Gastroesophageal sphincter (tissue), 4 donors: ENCODE data around the gene MOK. TPM values are rescaled to one million over a fixed set of nuclear protein-coding genes. Genes with fewer than 3 reads are reported as not detected.

Source experiments
- ATAC-seq: fragments of 150-250 bp; one replicate; pipeline ENCODE4 v1.9.1; 2016; ENCODE audit warnings: mild to moderate bottlenecking, moderate library complexity
- H3K27ac ChIP-seq, 4 donors: fragments of 200-600 bp; sonication (generic) in 3 of 4; 1 replicate in 3 of 4; 2 replicates in 1 of 4; pipeline ENCODE4 v1.5.1; 2016 to 2019
- H3K27me3 ChIP-seq: fragments of 200-600 bp; sonication (generic); one replicate; pipeline ENCODE4 v1.5.1; 2019
- H3K36me3 ChIP-seq, 2 donors: fragments of 200-600 bp; sonication (generic); one replicate each; pipeline ENCODE4 v1.5.1; 2019; ENCODE audit warnings: control low read depth in 1 of 2
- H3K4me1 ChIP-seq, 3 donors: fragments of 200-600 bp; sonication (generic); 1 replicate in 2 of 3; 2 replicates in 1 of 3; pipeline ENCODE4 v1.5.1; 2016 to 2019; ENCODE audit warnings: control low read depth in 2 of 3
- H3K4me3 ChIP-seq, 2 donors: fragments of 200-600 bp; sonication (generic); one replicate each; pipeline ENCODE4 v1.5.1; 2019; ENCODE audit warnings: mild to moderate bottlenecking in 1 of 2, moderate library complexity in 1 of 2
- H3K9me3 ChIP-seq, 3 donors: fragments of 200-600 bp; sonication (generic); one replicate each; pipeline ENCODE4 v1.5.1; 2017 to 2019; ENCODE audit warnings: control low read depth in 2 of 3
- EP300 ChIP-seq: sonication (generic); formaldehyde crosslinking; IDR thresholded peaks from one replicate; pipeline ENCODE4 v1.6.1; 2017; ENCODE audit warnings: antibody characterized with exemption, mild to moderate bottlenecking
- POLR2A ChIP-seq, 2 donors: fragments of 450-650 bp; IDR thresholded peaks; one replicate each; pipeline ENCODE4 v1.6.1; 2017; ENCODE audit warnings: antibody characterized with exemption in 2 of 2, mild to moderate bottlenecking in 2 of 2, moderate library complexity in 1 of 2
- POLR2AphosphoS5 ChIP-seq: sonication (generic); formaldehyde crosslinking; IDR thresholded peaks from one replicate; pipeline ENCODE4 v1.6.1; 2017; ENCODE audit warnings: antibody characterized with exemption
- WGBS, 2 donors: methylation state at CpG; one replicate each; pipeline ENCODE4 v1.1.5; 2018; ENCODE audit warnings: low coverage in 1 of 2; 5-methylcytosine and 5-hydroxymethylcytosine counted together
- total RNA-seq, 4 donors: library from RNA; depleted of rRNA; stranded (reverse); fragments of >200 nt; gene quantifications; one replicate each; pipeline ENCODE4 v1.1.0, GENCODE V29; 2016
- TF ChIP-seq, protein P1 (sequence below), 4 experiments: fragments of 200-600 bp in 2 of 4; fragments of 450-650 bp in 2 of 4; sonication (generic) in 1 of 4; IDR thresholded peaks; one replicate each; pipeline ENCODE4 v1.5.1; 2017 to 2019; ENCODE audit warnings: antibody characterized with exemption in 4 of 4, mild to moderate bottlenecking in 2 of 4, moderate library complexity in 2 of 4

Gene MOK
- total RNA-seq, 4 donors from 2014 or later, result 10.6 to 15.4 (median 10.7) TPM

DNA sequence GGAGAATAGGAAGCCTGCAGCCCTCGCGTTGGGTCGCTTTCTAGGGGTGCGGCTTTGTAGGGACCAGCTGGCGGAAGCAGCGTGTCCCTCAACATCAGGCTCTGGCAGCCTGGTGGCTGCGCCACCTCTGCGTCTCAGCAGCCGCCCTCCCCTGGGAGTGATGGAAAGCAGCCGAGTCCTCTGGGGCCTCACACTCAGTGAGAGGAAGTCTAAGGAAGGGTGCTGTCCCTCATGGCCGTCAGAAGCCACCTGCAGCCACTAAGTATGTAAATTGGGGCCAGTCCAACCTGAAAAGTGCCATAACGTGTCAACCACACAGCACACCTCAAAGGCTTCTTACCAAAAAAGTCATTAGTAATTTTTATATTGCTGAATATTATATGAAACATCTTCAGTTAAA is 84.9 kb downstream of the MOK start:
- no peak for ATAC-seq
- Histone ChIP-seq H3K27me3 (no peaks in the 10 kb centered on the region), H3K4me3 (no peak overlapping the region), H3K9me3 (no peaks in the 10 kb centered on the region), H3K27ac (no peak overlapping the region), H3K36me3 (peaks cover 0 to 58% of the 10 kb centered on the region in 2 donors), H3K4me1 (peaks cover 0 to 22% (median 6%) of the 10 kb centered on the region in 3 donors)
- no peak for TF ChIP-seq EP300
- TF ChIP-seq, protein P1, sequence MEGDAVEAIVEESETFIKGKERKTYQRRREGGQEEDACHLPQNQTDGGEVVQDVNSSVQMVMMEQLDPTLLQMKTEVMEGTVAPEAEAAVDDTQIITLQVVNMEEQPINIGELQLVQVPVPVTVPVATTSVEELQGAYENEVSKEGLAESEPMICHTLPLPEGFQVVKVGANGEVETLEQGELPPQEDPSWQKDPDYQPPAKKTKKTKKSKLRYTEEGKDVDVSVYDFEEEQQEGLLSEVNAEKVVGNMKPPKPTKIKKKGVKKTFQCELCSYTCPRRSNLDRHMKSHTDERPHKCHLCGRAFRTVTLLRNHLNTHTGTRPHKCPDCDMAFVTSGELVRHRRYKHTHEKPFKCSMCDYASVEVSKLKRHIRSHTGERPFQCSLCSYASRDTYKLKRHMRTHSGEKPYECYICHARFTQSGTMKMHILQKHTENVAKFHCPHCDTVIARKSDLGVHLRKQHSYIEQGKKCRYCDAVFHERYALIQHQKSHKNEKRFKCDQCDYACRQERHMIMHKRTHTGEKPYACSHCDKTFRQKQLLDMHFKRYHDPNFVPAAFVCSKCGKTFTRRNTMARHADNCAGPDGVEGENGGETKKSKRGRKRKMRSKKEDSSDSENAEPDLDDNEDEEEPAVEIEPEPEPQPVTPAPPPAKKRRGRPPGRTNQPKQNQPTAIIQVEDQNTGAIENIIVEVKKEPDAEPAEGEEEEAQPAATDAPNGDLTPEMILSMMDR (IDR thresholded peaks at IDR 0.05), result no peak
- no peak for TF ChIP-seq POLR2AphosphoS5
- no peak for TF ChIP-seq POLR2A (IDR thresholded peaks at IDR 0.05)
- WGBS, 2 donors, result 53% methylated on average over 3 of the region's 12 CpGs; no CpG with 5 or more reads in 1 of the 2 donors

DNA sequence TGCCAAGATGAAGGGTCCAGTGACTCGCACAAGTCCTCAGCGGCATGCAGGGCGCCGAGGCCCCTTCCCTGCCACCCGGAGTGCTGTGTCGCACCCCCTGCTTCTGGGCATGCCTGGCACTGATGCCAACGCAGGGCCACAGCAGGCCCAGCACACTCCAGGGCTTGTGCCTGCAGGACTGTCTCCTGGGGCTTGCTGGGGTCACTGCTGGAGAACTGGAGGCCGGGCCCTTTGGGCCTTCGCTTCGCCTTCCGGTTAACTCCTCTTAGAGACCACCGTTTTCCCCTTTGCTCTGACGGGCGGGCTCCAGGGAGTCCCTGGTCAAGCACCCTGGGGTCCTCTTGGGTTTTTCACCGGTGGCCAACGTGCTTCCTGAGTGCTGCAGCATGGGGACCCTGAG is 85.6 kb downstream of the MOK start:
- H3K4me1 ChIP-seq, result peaks cover 0 to 29% (median 6%) of the 10 kb centered on the region in 3 donors
- no peak for ATAC-seq
- TF ChIP-seq EP300, result no peak
- no peak for TF ChIP-seq POLR2AphosphoS5
- TF ChIP-seq POLR2A (IDR thresholded peaks at IDR 0.05), result no peak
- TF ChIP-seq, protein P1 (IDR thresholded peaks at IDR 0.05), result no peak
- no peaks in the 10 kb centered on the region for H3K27me3 ChIP-seq
- no peaks in the 10 kb centered on the region for H3K9me3 ChIP-seq
- H3K4me3 ChIP-seq, result no peak overlapping the region
- WGBS, 2 donors, result no CpG with 5 or more reads among the region's 16 CpGs
- no peak overlapping the region for H3K27ac ChIP-seq
- peaks cover 0 to 58% of the 10 kb centered on the region in 2 donors for H3K36me3 ChIP-seq

DNA sequence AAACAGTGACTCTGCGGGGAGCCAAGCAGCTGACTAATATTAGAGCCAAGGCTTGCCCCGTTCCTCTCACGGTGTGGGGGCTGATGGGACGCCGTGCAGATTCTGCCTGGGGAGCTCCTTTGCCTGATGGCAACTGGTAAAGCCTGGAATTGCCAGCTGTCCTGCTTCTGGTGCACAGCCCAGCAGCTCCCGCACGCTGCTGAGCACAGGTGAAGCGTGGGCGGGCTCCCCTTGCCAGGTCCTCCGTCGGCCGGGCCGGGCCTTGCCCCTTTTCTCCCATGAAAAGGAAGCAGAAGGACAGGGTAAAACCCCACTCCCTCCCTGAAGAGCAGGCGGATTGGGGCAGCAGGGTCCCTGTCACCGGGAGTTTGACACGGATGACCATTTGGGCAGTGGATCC is 86.3 kb downstream of the MOK start:
- Histone ChIP-seq H3K27ac (no peak overlapping the region), H3K4me3 (no peak overlapping the region), H3K4me1 (peaks cover 0 to 35% (median 6%) of the 10 kb centered on the region in 3 donors), H3K9me3 (no peaks in the 10 kb centered on the region), H3K36me3 (peaks cover 0 to 56% of the 10 kb centered on the region in 2 donors), H3K27me3 (no peaks in the 10 kb centered on the region)
- no peak for TF ChIP-seq POLR2AphosphoS5
- no peak for TF ChIP-seq POLR2A (IDR thresholded peaks at IDR 0.05)
- TF ChIP-seq, protein P1 (IDR thresholded peaks at IDR 0.05), result no peak
- TF ChIP-seq EP300, result no peak
- no peak for ATAC-seq
- WGBS, 2 donors, result 48 to 85% methylated on average over 5 of the region's 16 CpGs

DNA sequence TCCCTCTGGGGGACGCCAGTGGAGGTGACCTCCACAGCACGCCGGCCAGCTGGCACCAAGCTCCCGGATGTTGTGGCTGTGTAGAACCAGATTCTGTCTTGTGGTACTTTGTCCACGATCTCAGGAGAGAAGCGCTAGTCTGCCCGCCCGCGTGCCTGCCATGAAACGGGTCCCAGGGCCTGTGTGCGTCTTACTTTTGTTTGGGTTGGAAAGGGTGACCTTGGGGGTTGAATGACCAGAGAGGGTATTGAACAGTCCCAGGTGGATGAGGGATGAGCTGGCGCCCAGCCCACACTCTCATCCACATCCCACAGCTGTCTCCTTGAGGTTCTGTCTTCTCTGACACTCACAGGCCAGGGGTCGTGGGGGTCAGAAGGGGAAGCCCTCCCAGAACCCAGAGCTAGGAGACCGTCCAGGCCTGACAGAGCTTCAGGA is 87.0 kb downstream of the MOK start:
- no peak for ATAC-seq
- Histone ChIP-seq H3K4me1 (peaks cover 0 to 35% (median 6%) of the 10 kb centered on the region in 3 donors), H3K4me3 (no peak overlapping the region), H3K9me3 (no peaks in the 10 kb centered on the region), H3K27me3 (no peaks in the 10 kb centered on the region), H3K36me3 (peaks cover 0 to 54% of the 10 kb centered on the region in 2 donors), H3K27ac (no peak overlapping the region)
- WGBS, 2 donors, result 92% methylated on average over 2 to 9 of the region's 14 CpGs
- no peak for TF ChIP-seq POLR2AphosphoS5
- no peak for TF ChIP-seq EP300
- TF ChIP-seq POLR2A (IDR thresholded peaks at IDR 0.05), result no peak
- TF ChIP-seq, protein P1 (IDR thresholded peaks at IDR 0.05), result no peak

DNA sequence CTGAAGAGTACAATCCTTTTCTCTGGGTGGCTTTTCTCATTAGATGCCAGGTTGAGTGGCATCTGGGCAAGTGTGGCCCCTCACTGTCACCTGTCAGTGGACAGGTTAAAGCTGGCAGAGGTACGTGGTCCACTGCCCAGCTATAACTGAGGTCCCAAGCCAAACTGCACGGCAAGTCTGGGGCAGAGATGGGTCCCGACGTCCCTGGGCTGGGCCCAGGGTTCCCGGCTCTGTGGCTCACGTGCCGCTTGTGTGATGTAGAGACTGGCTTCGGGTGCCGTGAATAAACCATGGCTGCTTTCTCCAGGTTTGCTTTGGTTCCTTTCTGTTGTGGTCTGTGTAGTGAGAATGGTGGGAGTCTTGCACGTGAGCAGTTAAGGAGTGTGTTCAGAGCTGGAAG is 87.6 kb downstream of the MOK start:
- TF ChIP-seq POLR2AphosphoS5 (no peak), EP300 (no peak), POLR2A (IDR thresholded peaks at IDR 0.05) (no peak)
- H3K27me3 ChIP-seq, result no peaks in the 10 kb centered on the region
- H3K27ac ChIP-seq, result no peak overlapping the region
- peaks cover 0 to 35% (median 6%) of the 10 kb centered on the region in 3 donors for H3K4me1 ChIP-seq
- ATAC-seq, result no peak
- WGBS, 2 donors, result 86% methylated on average over 8 of the region's 10 CpGs; no CpG with 5 or more reads in 1 of the 2 donors
- no peak overlapping the region for H3K4me3 ChIP-seq
- H3K36me3 ChIP-seq, result peaks cover 0 to 54% of the 10 kb centered on the region in 2 donors
- no peaks in the 10 kb centered on the region for H3K9me3 ChIP-seq
